OCI-LY1 (cell line): ENCODE measurements around the gene HOXB6.

ENCODE experiments used
- H2AFZ ChIP-seq: fragments of 200-600 bp; sonication (generic), shearing (Covaris generic); 2 replicates; pipeline ENCODE4 v1.6.0; 2014; ENCODE audit warnings: antibody characterized with exemption, mild to moderate bottlenecking, low read length
- H3F3A ChIP-seq: fragments of 200-600 bp; sonication (generic), shearing (Covaris generic); 2 replicates; pipeline ENCODE4 v1.6.0; 2014; ENCODE audit warnings: mild to moderate bottlenecking, antibody characterized with exemption, low read length, moderate library complexity; ENCODE audit not compliant: insufficient read depth
- H3K27ac ChIP-seq: fragments of 200-600 bp; sonication (generic); 2 replicates; pipeline ENCODE4 v1.5.1; 2014; ENCODE audit warnings: low read length, mixed run types, mild to moderate bottlenecking, low read depth; ENCODE audit not compliant: poor library complexity, severe bottlenecking
- H3K27me3 ChIP-seq: fragments of 200-600 bp; sonication (generic); 2 replicates; pipeline ENCODE4 v1.6.0; 2014; ENCODE audit warnings: antibody characterized with exemption, mild to moderate bottlenecking, low read length, moderate library complexity; ENCODE audit not compliant: insufficient read depth
- H3K36me3 ChIP-seq: fragments of 200-600 bp; sonication (generic); 2 replicates; pipeline ENCODE4 v1.6.1; 2014; ENCODE audit warnings: mild to moderate bottlenecking, antibody characterized with exemption, low read length, moderate library complexity, mixed read lengths; ENCODE audit not compliant: insufficient read depth
- H3K4me1 ChIP-seq: fragments of 200-600 bp; sonication (generic); 2 replicates; pipeline ENCODE4 v1.5.1; 2014; ENCODE audit warnings: mild to moderate bottlenecking, low read length, moderate library complexity; ENCODE audit not compliant: insufficient read depth, severe bottlenecking
- H3K4me2 ChIP-seq: fragments of 200-600 bp; sonication (generic), shearing (Covaris generic); 2 replicates; pipeline ENCODE4 v1.6.1; 2014; ENCODE audit warnings: low read length
- H3K4me3 ChIP-seq: fragments of 200-600 bp; sonication (generic); 2 replicates; pipeline ENCODE4 v1.5.1; 2014; ENCODE audit warnings: low read length, low read depth, mild to moderate bottlenecking, mixed read lengths; ENCODE audit not compliant: poor library complexity, severe bottlenecking
- H3K79me2 ChIP-seq: fragments of 200-600 bp; shearing (Covaris generic); 2 replicates; pipeline ENCODE4 v1.6.1; 2016; ENCODE audit warnings: mixed run types, low read length, mixed read lengths; ENCODE audit not compliant: insufficient read depth
- H3K9ac ChIP-seq: fragments of 200-600 bp; sonication (generic), shearing (Covaris generic); 2 replicates; pipeline ENCODE4 v1.6.1; 2014; ENCODE audit warnings: mild to moderate bottlenecking, low read length, mixed read lengths
- H3K9me2 ChIP-seq: fragments of 200-600 bp; sonication (generic), shearing (Covaris generic); 2 replicates; pipeline ENCODE4 v1.6.1; 2014; ENCODE audit warnings: low read depth, mild to moderate bottlenecking, low read length, mixed read lengths
- H3K9me3 ChIP-seq: fragments of 200-600 bp; shearing (Covaris generic); 2 replicates; pipeline ENCODE4 v1.6.1; 2014; ENCODE audit warnings: low read length, mixed read lengths
- H4K20me1 ChIP-seq: fragments of 200-600 bp; sonication (generic), shearing (Covaris generic); 2 replicates; pipeline ENCODE4 v1.6.0; 2016; ENCODE audit warnings: mild to moderate bottlenecking, low read length; ENCODE audit not compliant: insufficient read depth
- CTCF ChIP-seq: fragments of 200-600 bp; sonication (generic), shearing (Covaris generic); IDR thresholded peaks from 2 replicates; pipeline ENCODE4 v1.5.1; 2017; ENCODE audit warnings: mild to moderate bottlenecking, antibody characterized with exemption, low read length, moderate library complexity, mixed read lengths
- EZH2 ChIP-seq: fragments of 200-600 bp; sonication (generic), shearing (Covaris generic); IDR thresholded peaks from 2 replicates; pipeline ENCODE4 v1.8.0; 2017; ENCODE audit warnings: borderline replicate concordance, mixed run types, mild to moderate bottlenecking, antibody characterized with exemption, low read length, moderate library complexity, mixed read lengths

The HOXB6 gene

GRCh38 chr17:48577330-48577945 is 27.3 kb downstream of the HOXB6 start:
- H3F3A ChIP-seq: no peaks in the 10 kb centered on the region
- no peak overlapping the region for H3K27ac ChIP-seq
- no peaks in the 10 kb centered on the region for H4K20me1 ChIP-seq
- no peaks in the 10 kb centered on the region for H3K4me1 ChIP-seq
- no peaks in the 10 kb centered on the region for H3K79me2 ChIP-seq
- H2AFZ ChIP-seq: no peak overlapping the region
- H3K9me2 ChIP-seq: no peaks in the 10 kb centered on the region
- no peak for TF ChIP-seq EZH2
- no peak for TF ChIP-seq CTCF
- H3K4me2 ChIP-seq: no peak overlapping the region
- no peaks in the 10 kb centered on the region for H3K36me3 ChIP-seq
- no peak overlapping the region for H3K4me3 ChIP-seq
- no peak overlapping the region for H3K9ac ChIP-seq
- no peaks in the 10 kb centered on the region for H3K9me3 ChIP-seq
- peaks cover 6% of the 10 kb centered on the region; the same call in 1 of the 2 replicates for H3K27me3 ChIP-seq

GRCh38 chr17:48576479-48577309 is 28.1 kb downstream of the HOXB6 start:
- no peaks in the 10 kb centered on the region for H3K4me1 ChIP-seq
- TF ChIP-seq CTCF: no peak
- no peak for TF ChIP-seq EZH2
- no peak overlapping the region for H3K4me3 ChIP-seq
- no peaks in the 10 kb centered on the region for H3K9me2 ChIP-seq
- H3K9ac ChIP-seq: no peak overlapping the region
- no peak overlapping the region for H2AFZ ChIP-seq
- peaks cover 6% of the 10 kb centered on the region; the same call in 1 of the 2 replicates for H3K27me3 ChIP-seq
- no peaks in the 10 kb centered on the region for H3F3A ChIP-seq
- no peaks in the 10 kb centered on the region for H3K79me2 ChIP-seq
- no peaks in the 10 kb centered on the region for H4K20me1 ChIP-seq
- no peak overlapping the region for H3K4me2 ChIP-seq
- no peak overlapping the region for H3K27ac ChIP-seq
- no peaks in the 10 kb centered on the region for H3K36me3 ChIP-seq
- no peaks in the 10 kb centered on the region for H3K9me3 ChIP-seq

- Histone ChIP-seq H3K27me3 (no peaks in the 10 kb centered on the region; the same call in 1 of the 2 replicates), H3K9me2 (no peaks in the 10 kb centered on the region), H3K79me2 (no peaks in the 10 kb centered on the region), H3K9ac (no peak overlapping the region), H3K9me3 (no peaks in the 10 kb centered on the region), H3K4me3 (no peak overlapping the region), H2AFZ (no peak overlapping the region), H3K4me1 (no peaks in the 10 kb centered on the region), H4K20me1 (no peaks in the 10 kb centered on the region), H3K36me3 (no peaks in the 10 kb centered on the region), H3K4me2 (no peak overlapping the region), H3F3A (no peaks in the 10 kb centered on the region), H3K27ac (no peak overlapping the region)
- TF ChIP-seq CTCF (no peak), EZH2 (no peak)
These were observed 28.9 kb downstream of the HOXB6 start for GRCh38 chr17:48575673-48576478.
